Measurements from ENCODE around the gene HOXB1. TPM values are rescaled to one million over a fixed set of nuclear protein-coding genes. Genes with fewer than 3 reads are reported as not detected.

Gene HOXB1
- total and polyA plus RNA-seq, 2 donors (not counting 3 experiments of a cell fraction or from before 2014, with no cell fraction given), result not detected

- BruUV-seq (replicated peaks), result no TSS peak
- no peaks in the 10 kb centered on the region for H3K9me3 ChIP-seq (replicated peaks; ENCODE audit: control insufficient read depth, insufficient read depth, low read length)
- no peak for TF ChIP-seq GATA2 (IDR thresholded peaks at IDR 0.05; ENCODE audit: insufficient read depth, insufficient read length, low read depth, low read length)
- TF ChIP-seq JUN (IDR thresholded peaks at IDR 0.05; ENCODE audit: borderline replicate concordance, insufficient read depth, insufficient read length, low read depth), result no peak
- TF ChIP-seq POLR2A (IDR thresholded peaks at IDR 0.05; ENCODE audit: low read depth, low read length), result no peak
- TF ChIP-seq POLR2AphosphoS5 (IDR thresholded peaks at IDR 0.05; ENCODE audit: insufficient read depth, low read depth, low read length), result no peak
- no peak for TF ChIP-seq FOS (IDR thresholded peaks at IDR 0.05; ENCODE audit: borderline replicate concordance, insufficient read depth, low read length)
- TF ChIP-seq EZH2 (IDR thresholded peaks at IDR 0.05; ENCODE audit: borderline replicate concordance, low read depth, low read length, severe bottlenecking), result no peak
- TF ChIP-seq MYC (IDR thresholded peaks at IDR 0.05; ENCODE audit: low read depth, low read length), result no peak
- no peak for TF ChIP-seq CTCF (IDR thresholded peaks at IDR 0.05; ENCODE audit: extremely low read depth in 1 of 2, insufficient read depth in 1 of 2, low read depth in 1 of 2, low read length in 2 of 2)
- TF ChIP-seq, protein P1, sequence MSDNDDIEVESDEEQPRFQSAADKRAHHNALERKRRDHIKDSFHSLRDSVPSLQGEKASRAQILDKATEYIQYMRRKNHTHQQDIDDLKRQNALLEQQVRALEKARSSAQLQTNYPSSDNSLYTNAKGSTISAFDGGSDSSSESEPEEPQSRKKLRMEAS (IDR thresholded peaks at IDR 0.05; ENCODE audit: insufficient read depth, insufficient read length), result no peak
- peaks cover 0 to 5% of the 10 kb centered on the region in 2 experiments for H3K36me3 ChIP-seq (ENCODE audit: control insufficient read depth in 2 of 2, extremely low read depth in 1 of 2, insufficient read depth in 2 of 2, low read length in 2 of 2)
- dilution Hi-C loops (cut with MboI; ENCODE audit: extremely low pct_ligation_motif_present, low sequenced_read_pairs) (no loop called here), intact Hi-C loops (cut with micrococcal nuclease) (no loop called here)
- H3K9me1 ChIP-seq (replicated peaks; ENCODE audit: control insufficient read depth, extremely low read depth, insufficient read depth, low read length), result no peaks in the 10 kb centered on the region
- H3K4me1 ChIP-seq (ENCODE audit: control insufficient read depth, extremely low read depth, insufficient read depth, low read length), result peaks cover 34% of the 10 kb centered on the region
- H3K27me3 ChIP-seq (ENCODE audit: control insufficient read depth in 2 of 2, insufficient read depth in 2 of 2, low read length in 2 of 2), result no peaks in the 10 kb centered on the region
- no peak overlapping the region for H3K9ac ChIP-seq (replicated peaks; ENCODE audit: extremely low read depth, insufficient read depth, low read length)
- H3K4me3 ChIP-seq (replicated peaks in 1 of 3; ENCODE audit: insufficient read depth in 1 of 3, low read depth in 1 of 3, low read length in 3 of 3), result no peak overlapping the region
- no peak for FAIRE-seq
- ChIA-PET POLR2A (no interaction called here), CTCF (interaction anchor here (0.8 to 1.2 kb wide), 2 partner anchors 9 to 11 kb away, joined by 3 to 4 read pairs; no protein-coding TSS in a partner anchor)
- H4K20me1 ChIP-seq (replicated peaks; ENCODE audit: control insufficient read depth, extremely low read depth, insufficient read depth, low read length), result no peaks in the 10 kb centered on the region
- no peak overlapping the region for H2AFZ ChIP-seq (ENCODE audit: low read depth, low read length)
- peaks cover 68% of the 10 kb centered on the region for H3K79me2 ChIP-seq (ENCODE audit: control insufficient read depth, insufficient read depth, low read length)
- no peak overlapping the region for H3K27ac ChIP-seq (ENCODE audit: insufficient read depth, low read depth, low read length)
- DNase-seq (ENCODE audit: low read depth, low spot score), result no peak
- H3K4me2 ChIP-seq (ENCODE audit: insufficient read depth, low read length), result no peak overlapping the region
Observed at GRCh38 chr17:48559122-48559839, 28.5 kb upstream of the HOXB1 start.
